COLO668 (cell line): ENCODE results near the gene ART4.

Experiments used
- DNase-seq: peaks from one replicate; lab custom pipeline; 2025; ENCODE audit not compliant: unreplicated experiment; lab: John Stamatoyannopoulos, UW

Gene ART4

GRCh38 chr12:14843425-14843887 is at the start of gene ART4:
TSS of gene ART4 (minus strand) at chr12:14843526. CDS start at chr12:14843113, 413 bp downstream.
- no peak for DNase-seq

GRCh38 chr12:14892726-14893505 is 49.6 kb upstream of the ART4 start:
- no peak for DNase-seq

DNA sequence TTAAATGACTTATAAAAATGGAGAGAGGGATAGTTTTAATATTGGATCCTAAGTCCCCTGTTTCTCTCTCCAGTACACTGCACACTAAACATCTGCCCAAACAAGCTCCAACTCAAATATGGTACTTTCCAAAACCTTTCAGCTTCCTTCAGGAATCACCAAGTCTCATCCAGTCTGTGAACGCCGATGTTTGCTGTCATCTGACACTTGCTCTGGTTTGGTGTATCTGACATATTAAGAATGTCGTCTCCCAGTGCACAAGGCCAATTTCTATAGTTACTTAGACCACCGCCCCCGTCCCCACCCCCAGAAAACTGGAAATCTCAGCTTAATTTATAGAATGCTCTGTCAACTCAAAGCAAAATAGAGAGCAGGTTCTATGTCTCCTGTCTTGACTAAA is 47.4 kb upstream of the ART4 start:
- no peak for DNase-seq

GRCh38 chr12:14886271-14886670 is 42.9 kb upstream of the ART4 start:
- DNase-seq: peak; percentile 18

DNA sequence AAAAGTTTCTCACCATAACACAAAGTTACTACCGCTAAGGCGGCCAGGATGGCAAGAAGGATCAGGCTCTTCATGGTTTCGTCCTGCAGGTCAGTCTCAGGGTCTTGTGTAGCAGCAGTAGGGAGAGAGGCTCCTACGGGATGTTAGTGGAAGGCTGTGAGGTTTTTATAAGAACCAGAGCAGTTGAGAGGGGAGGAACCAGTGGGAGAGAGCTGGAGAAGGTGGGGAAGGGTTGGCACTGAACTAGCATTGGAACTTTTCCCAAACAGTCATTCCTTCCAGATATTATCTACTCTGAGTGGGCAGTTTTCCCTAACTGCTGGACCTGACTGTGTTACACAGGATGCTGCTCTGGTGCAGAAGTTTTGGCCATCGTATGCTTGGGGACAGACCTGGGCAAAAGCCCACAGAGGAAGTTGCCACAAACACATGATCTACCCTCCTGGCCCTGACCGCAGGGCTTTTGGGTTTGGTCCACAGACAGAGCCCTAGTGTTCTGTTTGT is 42.4 kb upstream of the ART4 start, which contains the start of gene MGP:
TSS of gene MGP (minus strand) at position 137 of the 504 bp plus-strand sequence. CDS start at position 74, 63 bp downstream.
- no peak for DNase-seq

- peak; percentile 5 for DNase-seq
These were observed 41.1 kb upstream of the ART4 start for GRCh38 chr12:14884458-14884878.

DNA sequence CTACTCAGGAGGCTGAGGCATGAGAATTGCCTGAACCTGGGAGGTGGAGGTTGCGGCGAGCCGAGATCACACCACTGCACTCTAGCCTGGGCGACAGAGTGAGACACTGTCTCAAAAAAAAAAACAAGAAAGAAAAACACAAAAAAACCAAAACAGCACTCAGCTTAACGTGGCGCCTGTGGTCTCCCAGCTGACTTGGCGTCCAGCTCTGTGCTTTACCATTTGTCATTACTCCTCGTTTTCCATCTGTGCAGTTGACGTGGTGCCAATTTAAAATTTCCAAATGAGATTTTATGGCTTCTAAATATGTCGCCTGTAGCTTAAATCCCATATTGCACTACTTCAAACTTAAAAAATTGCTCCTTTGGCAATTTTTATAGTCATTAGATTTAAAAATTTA is 40.4 kb upstream of the ART4 start:
- DNase-seq: no peak

- no peak for DNase-seq
These were observed 37.6 kb upstream of the ART4 start for GRCh38 chr12:14880890-14881453.

GRCh38 chr12:14879222-14879933 is 36.1 kb upstream of the ART4 start:
- DNase-seq: no peak

DNA sequence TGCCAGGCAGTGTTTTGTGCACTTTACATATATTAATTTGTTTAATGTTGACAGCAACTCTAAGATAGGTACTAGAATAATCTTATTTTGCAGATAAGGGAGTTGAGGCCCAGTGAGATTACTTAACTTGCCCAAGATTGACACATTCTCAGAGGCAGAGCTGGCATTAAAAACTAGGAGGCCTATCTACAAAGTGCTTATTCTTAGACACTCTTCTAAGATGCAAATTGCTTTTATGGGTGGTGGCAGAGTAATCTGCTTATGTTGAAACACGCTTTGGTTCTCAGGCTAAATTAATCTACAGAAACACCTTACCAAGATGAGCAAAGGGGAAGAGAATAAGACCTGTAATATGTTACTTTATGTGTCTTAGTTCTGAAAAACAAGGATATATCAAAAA is 35.2 kb upstream of the ART4 start:
- no peak for DNase-seq

- DNase-seq: no peak
These were observed 33.5 kb upstream of the ART4 start for GRCh38 chr12:14876833-14877232.

DNA sequence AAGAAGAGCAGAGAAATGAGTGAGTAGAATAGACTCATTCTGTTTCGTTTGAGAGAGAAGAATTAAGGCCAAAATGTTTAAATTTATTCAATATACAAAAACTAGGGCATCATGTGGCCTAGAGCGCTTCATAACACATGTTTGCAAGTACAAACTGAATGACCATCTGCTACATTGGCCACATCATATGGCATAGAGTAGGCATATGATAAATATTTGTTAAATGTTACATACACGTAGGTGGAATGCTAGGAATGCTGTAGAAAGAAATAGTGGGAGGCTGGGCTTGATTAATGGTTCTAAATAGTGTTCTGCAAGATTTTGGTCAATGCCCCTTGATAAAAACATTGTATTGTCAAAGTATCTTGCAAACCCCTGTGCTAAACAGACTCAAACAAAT is 31.6 kb upstream of the ART4 start:
- no peak for DNase-seq

- no peak for DNase-seq
These were observed 30.3 kb upstream of the ART4 start for GRCh38 chr12:14873440-14874185.

DNA sequence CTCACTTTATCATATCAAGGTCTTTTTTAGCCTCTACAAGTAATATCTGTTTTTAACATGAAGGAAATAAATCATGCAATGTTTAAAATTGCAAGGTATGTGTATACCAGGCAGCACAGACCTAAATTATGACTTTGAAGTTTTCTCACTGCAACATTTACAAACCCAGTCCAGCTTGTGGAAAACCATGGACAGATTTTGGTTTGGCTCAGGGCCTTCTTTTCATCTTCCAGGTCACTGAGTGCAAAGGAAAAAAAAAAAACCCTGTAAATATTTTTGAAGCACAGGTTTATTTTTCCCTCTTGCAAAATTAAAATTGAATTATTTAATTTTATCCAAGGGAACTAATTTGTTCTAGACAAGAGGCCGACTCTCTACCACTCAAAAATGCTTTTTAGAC is 28.6 kb upstream of the ART4 start:
- DNase-seq: no peak

- no peak for DNase-seq
These were observed 27.9 kb upstream of the ART4 start for GRCh38 chr12:14871247-14871646.

GRCh38 chr12:14868916-14869506 is 25.7 kb upstream of the ART4 start:
- DNase-seq: no peak

- DNase-seq: no peak
These were observed 17.2 kb upstream of the ART4 start for GRCh38 chr12:14860490-14860889.

DNA sequence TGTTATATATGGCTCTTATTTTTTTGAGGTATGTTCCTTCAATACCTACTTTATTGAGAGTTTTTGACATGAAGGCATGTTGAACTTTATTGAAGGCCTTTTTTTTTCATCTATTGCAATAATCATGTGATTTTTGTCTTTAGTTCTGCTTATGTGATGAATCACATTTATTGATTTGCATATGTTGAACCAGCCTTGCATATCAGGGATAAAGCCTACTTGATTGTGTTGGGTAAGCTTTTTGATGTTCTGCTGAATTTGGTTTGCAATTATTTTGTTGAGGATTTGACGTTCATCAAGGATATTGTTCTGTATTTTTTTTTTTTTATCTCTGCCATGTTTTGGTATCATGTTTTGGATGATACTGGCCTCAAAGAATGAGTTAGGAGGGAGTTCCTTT is 15.2 kb upstream of the ART4 start:
- DNase-seq: no peak

DNA sequence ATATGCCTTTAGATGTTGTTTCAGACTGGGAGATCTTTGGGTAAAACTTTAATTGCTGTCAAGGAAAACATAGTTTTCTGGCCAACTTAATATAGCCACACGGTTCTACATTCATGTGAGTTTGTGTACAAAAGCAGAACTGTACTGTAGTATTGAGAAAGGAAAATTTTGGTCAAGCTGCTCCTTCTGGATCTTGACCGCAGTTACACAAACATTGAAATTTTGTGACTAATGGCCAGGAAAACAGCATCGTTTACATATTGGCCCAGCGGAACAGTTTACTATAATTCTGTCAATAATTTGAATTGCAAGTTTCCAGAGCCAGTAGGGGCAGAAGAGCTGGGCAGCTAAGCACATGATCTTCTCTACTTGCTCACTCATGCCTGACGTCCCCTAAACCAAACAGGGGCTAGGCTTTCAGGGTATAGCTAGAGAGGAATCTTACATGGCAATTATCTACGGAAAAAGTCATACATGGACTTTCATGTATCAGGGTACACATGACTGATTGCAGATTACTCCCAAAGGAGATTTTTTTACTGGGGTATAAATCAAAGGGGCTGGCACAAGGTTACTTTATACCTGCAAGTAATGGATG is 11.4 kb upstream of the ART4 start:
- no peak for DNase-seq

DNA sequence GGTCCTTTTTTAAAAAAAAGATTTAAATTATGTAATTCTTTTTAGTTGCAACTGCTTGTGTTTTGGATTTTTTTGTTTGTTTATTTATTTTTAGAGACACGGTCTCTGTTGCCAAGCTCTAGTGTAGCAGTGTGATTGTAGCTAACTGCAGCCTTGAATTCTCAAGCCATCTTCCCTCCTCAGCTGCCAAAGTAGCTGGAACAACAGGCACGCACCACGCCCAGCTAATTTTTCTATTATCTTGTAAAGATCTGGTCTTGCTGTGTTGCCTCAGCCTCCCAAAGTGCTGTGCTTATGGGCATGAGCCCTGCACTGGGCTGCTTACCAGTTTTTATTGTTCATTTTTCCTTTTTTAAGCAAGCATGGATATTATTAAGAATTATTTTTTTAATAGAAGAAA is 10.6 kb upstream of the ART4 start:
- no peak for DNase-seq
